WTC11 (cell line): ENCODE results near the gene AMIGO3.

Experiments
- ATF3 ChIP-seq: sonication (generic); formaldehyde crosslinking; conservative IDR thresholded peaks from 2 replicates; pipeline ENCODE4 v1.8.1; 2022; ENCODE audit warnings: mild to moderate bottlenecking, missing genetic modification reagents
- CBFB ChIP-seq: sonication (generic); formaldehyde crosslinking; IDR thresholded peaks from 2 replicates; pipeline ENCODE4 v1.8.1; 2022; ENCODE audit warnings: mild to moderate bottlenecking, low read depth, missing genetic modification reagents
- CTCF ChIP-seq: fragments of 200-600 bp; IDR thresholded peaks from 2 replicates; pipeline ENCODE4 v1.8.0; 2022; ENCODE audit warnings: antibody characterized with exemption
- EMX1 ChIP-seq: fragments of 250-450 bp; sonication (Bioruptor Pico); IDR thresholded peaks from 2 replicates; pipeline ENCODE4 v1.8.0; 2021; ENCODE audit warnings: mild to moderate bottlenecking
- MAX ChIP-seq: sonication (generic); formaldehyde crosslinking; IDR thresholded peaks from 2 replicates; pipeline ENCODE4 v1.8.0; 2022; ENCODE audit warnings: mild to moderate bottlenecking, missing genetic modification reagents
- PREB ChIP-seq: sonication (generic); formaldehyde crosslinking; IDR thresholded peaks from 2 replicates; pipeline ENCODE4 v1.8.1; 2022; ENCODE audit warnings: mild to moderate bottlenecking, missing genetic modification reagents, moderate library complexity, borderline replicate concordance
- SOX15 ChIP-seq: fragments of 250-450 bp; sonication (Bioruptor Pico); IDR thresholded peaks from 2 replicates; pipeline ENCODE4 v1.9.0; 2021; ENCODE audit warnings: mild to moderate bottlenecking

GRCh38 chr3:49700453-49701128 is 18.9 kb downstream of the AMIGO3 start:
- TF ChIP-seq CTCF: peak; percentile 14; the same call in 1 of the 2 replicates
- no peak for TF ChIP-seq MAX
- TF ChIP-seq EMX1 (CRISPR knock-in tag): no peak
- TF ChIP-seq ATF3 (CRISPR knock-in tag): no peak
- no peak for TF ChIP-seq CBFB (CRISPR knock-in tag)
- TF ChIP-seq SOX15 (CRISPR knock-in tag): no peak
- TF ChIP-seq PREB: no peak
